ENCODE data around the gene MCUB.
"Not testable (repeated sequence)": the region's sequence is repeated elsewhere in the genome, so short reads cannot be mapped to it uniquely, and the experiment has no call there.

MCUB gene

DNA sequence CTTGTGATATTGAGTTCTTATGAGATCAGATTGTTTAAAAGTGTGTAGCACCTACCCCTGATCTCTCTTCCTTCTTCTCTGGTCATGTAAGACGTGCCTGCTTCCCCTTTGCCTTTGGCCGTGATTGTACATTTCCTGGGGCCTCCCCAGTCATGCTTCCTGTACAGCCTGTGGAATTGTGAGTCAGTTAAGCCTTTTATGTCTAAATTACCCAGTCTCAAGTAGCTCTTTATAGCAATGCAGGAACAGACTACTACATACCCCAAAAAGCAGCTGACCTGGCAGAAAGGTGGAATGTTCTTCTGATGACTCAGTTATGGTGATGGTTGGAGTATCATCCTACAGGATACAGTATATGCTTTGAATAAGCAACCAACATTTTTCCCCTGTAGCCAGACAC lies 11.4 kb upstream of the MCUB start:
- TF ChIP-seq, protein P1, sequence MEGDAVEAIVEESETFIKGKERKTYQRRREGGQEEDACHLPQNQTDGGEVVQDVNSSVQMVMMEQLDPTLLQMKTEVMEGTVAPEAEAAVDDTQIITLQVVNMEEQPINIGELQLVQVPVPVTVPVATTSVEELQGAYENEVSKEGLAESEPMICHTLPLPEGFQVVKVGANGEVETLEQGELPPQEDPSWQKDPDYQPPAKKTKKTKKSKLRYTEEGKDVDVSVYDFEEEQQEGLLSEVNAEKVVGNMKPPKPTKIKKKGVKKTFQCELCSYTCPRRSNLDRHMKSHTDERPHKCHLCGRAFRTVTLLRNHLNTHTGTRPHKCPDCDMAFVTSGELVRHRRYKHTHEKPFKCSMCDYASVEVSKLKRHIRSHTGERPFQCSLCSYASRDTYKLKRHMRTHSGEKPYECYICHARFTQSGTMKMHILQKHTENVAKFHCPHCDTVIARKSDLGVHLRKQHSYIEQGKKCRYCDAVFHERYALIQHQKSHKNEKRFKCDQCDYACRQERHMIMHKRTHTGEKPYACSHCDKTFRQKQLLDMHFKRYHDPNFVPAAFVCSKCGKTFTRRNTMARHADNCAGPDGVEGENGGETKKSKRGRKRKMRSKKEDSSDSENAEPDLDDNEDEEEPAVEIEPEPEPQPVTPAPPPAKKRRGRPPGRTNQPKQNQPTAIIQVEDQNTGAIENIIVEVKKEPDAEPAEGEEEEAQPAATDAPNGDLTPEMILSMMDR (conservative IDR thresholded peaks at IDR 0.05; ENCODE audit: control insufficient read depth, insufficient read depth, low read depth, low read length) = no peak
- DNase-seq (ENCODE audit: low read depth) = peak; percentile 70
- no peak overlapping the region for H3K4me3 ChIP-seq (ENCODE audit: control insufficient read depth, low read depth, low read length)

DNA sequence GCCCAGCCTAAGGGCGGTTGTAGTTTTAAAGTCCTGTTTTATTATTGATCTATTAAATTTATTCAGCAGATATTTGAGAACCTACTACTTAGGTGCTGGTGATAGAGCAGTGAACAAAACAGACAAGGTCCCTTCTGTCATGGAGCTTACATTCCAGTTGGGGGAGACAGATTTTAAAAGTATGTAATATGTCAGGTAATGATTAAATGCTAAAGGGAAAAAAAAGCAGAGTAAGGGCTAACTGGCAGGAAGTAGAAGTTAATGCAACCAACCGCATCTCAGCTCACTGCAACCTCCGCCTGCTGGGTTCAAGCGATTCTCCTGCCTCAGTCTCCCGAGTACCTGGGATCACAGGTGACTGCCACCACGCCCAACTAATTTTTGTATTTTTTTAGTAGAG lies 7.8 kb upstream of the MCUB start:
- H3K4me3 ChIP-seq (ENCODE audit: control insufficient read depth, low read depth, low read length) = no peak overlapping the region
- TF ChIP-seq, protein P1 (conservative IDR thresholded peaks at IDR 0.05; ENCODE audit: control insufficient read depth, insufficient read depth, low read depth, low read length) = no peak
- DNase-seq (ENCODE audit: low read depth) = no peak

DNA sequence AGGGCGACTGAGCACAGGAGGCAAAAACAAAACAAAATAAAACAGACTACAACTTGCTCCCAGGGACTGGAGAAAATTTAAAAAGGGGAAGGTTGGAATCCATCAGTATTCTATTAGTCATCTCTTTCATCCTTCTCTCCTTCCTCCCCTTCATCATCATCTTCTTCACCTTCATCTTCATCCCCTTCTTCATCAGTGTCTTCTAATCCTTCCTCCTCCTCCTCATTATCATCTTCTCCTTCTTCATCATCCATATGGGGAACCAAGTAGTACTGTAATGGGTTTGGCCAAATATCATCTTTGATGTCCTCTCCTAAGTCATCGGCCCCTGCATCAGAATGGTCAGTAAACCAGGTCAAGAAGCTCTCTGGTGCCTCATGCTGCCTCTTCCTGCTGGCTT lies 6.9 kb upstream of the MCUB start:
- no peak for DNase-seq (ENCODE audit: low read depth)
- TF ChIP-seq, protein P1 (conservative IDR thresholded peaks at IDR 0.05; ENCODE audit: control insufficient read depth, insufficient read depth, low read depth, low read length) = no peak
- no peak overlapping the region for H3K4me3 ChIP-seq (ENCODE audit: control insufficient read depth, low read depth, low read length)

DNA sequence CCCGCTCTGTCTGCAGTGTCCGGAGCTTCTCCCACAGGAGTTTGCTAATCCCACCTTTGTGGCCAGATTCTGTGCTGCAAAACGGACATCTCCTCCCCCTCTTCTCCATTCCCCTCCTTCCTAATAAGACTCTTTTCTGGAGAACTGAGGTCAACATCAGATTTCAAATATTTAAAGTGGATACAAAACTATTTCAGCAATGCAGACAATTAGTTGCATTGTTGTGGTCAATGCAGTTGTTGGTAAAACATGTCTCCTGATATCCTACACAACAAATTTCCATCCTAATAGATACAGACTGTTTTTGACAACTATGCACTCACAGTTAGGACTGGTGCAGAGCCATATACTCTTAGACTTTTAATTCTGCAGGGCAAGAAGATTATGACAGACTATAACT lies 5.1 kb upstream of the MCUB start:
- TF ChIP-seq, protein P1 (conservative IDR thresholded peaks at IDR 0.05; ENCODE audit: control insufficient read depth, insufficient read depth, low read depth, low read length) = no peak
- H3K4me3 ChIP-seq (ENCODE audit: control insufficient read depth, low read depth, low read length) = no peak overlapping the region
- DNase-seq (ENCODE audit: low read depth) = no peak

DNA sequence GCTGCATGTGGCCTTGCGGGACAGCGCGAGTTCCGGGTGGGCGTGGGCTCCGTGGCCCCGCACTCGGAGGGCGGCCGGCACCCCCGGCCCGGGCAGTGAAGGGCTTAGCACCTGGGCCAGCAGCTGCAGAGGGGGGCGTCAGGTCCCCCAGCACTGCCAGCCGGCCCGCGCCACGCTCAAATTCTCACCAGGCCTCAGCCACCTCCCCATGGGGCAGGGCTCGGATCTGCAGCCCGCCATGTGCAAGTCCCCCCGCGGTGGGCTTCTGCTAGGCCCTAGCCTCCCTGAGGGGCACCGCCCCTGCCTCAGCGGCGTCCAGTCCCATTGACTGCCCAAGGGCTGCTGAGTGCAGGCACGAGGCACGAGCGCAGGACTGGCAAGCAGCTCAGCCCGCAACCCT lies 2.6 kb upstream of the MCUB start:
- DNase-seq (ENCODE audit: low read depth) = no peak
- TF ChIP-seq, protein P1 (conservative IDR thresholded peaks at IDR 0.05; ENCODE audit: control insufficient read depth, insufficient read depth, low read depth, low read length) = no peak
- H3K4me3 ChIP-seq (ENCODE audit: control insufficient read depth, low read depth, low read length) = no peak overlapping the region

DNA sequence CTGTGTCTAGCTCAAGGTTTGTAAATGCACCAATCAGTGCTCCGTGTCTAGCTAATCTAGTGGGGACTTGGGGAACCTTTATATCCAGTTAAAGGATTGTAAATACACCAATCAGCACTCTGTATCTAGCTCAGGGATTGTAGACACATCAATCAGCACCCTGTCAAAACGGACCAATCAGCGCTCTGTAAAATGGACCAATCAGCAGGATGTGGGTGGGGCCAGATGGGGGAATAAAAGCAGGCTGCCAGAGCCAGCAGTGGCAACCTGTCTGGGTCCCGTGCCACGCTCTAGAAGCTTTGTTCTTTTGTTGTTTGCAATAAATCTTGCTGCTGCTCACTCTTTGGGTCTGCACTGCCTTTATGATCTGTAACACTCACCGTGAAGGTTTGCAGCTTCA lies 2.0 kb upstream of the MCUB start:
- not testable (repeated sequence) for H3K4me3 ChIP-seq (ENCODE audit: control insufficient read depth, low read depth, low read length); DNase-seq (ENCODE audit: low read depth)

DNA sequence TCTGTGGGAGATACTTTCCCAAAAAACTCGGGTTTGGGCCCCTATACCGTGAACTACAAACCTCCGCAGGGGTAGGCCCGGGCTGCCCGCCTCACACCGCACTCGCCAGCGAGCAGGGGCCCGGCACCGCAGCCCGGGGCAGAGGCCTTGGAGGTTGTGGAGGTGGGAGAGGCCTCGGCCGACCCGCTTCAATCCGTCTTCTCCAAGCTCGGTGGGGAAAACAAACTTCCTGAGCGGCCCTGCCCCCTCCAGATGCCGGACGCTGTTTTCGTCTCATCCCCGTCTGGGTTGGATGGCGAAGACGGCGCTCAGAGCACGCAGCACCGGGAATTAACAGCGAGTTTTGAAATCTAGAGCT lies 442 bp upstream of the MCUB start:
- TF ChIP-seq, protein P1 (conservative IDR thresholded peaks at IDR 0.05; ENCODE audit: control insufficient read depth, insufficient read depth, low read depth, low read length) = no peak
- no peak for DNase-seq (ENCODE audit: low read depth)
- H3K4me3 ChIP-seq (ENCODE audit: control insufficient read depth, low read depth, low read length) = peak overlapping the region; percentile 76

All from fibroblast of mammary gland (primary cell).